Stimulated activated CD4-positive, alpha-beta T cell treated with anti-CD3 and anti-CD28 coated beads, TNF-alpha, amount 100 ng/mL, for 4 hours (primary cell): Measurements from ENCODE around the gene TBC1D17.

Experiments
- DNase-seq, 3 experiments: peaks; one replicate each; pipeline ENCODE4 v3.0.0-alpha.2; 2020; ENCODE audit warnings: low read depth in 3 of 3

The TBC1D17 gene

GRCh38 chr19:49894011-49894664 is 16.6 kb downstream of the TBC1D17 start:
- DNase-seq = no peak

- no peak for DNase-seq
Observed at GRCh38 chr19:49894879-49895565, 17.5 kb downstream of the TBC1D17 start.

- DNase-seq = no peak
Observed at GRCh38 chr19:49895566-49896297, 18.2 kb downstream of the TBC1D17 start.

- peak in 2 of 3 experiments; percentile 29 to 60 for DNase-seq
Observed at GRCh38 chr19:49896863-49897621, 19.5 kb downstream of the TBC1D17 start, which contains the start of gene IL4I1. IL4I1 (minus strand) TSS chr19:49896887; CDS start chr19:49896160, 727 bp downstream.

GRCh38 chr19:49904136-49904535 is 26.6 kb downstream of the TBC1D17 start:
- no peak for DNase-seq

- DNase-seq = no peak
Observed at GRCh38 chr19:49906879-49907564, 29.5 kb downstream of the TBC1D17 start.

GRCh38 chr19:49907745-49908446 is 30.4 kb downstream of the TBC1D17 start:
- no peak for DNase-seq

GRCh38 chr19:49908480-49909420 is 31.2 kb downstream of the TBC1D17 start:
- DNase-seq = no peak

- DNase-seq = no peak
Observed at GRCh38 chr19:49910179-49910578, 32.7 kb downstream of the TBC1D17 start.

- DNase-seq = no peak
Observed at GRCh38 chr19:49911381-49912145, 34.1 kb downstream of the TBC1D17 start.

GRCh38 chr19:49912965-49913685 is 35.6 kb downstream of the TBC1D17 start:
- DNase-seq = no peak

- no peak for DNase-seq
Observed at GRCh38 chr19:49913720-49914119, 36.2 kb downstream of the TBC1D17 start.

- no peak for DNase-seq
Observed at GRCh38 chr19:49915271-49915670, 37.8 kb downstream of the TBC1D17 start.

- DNase-seq = no peak
Observed at GRCh38 chr19:49916839-49917733, 39.6 kb downstream of the TBC1D17 start.

GRCh38 chr19:49918089-49918488 is 40.6 kb downstream of the TBC1D17 start:
- DNase-seq = no peak

GRCh38 chr19:49920624-49921363 is 43.3 kb downstream of the TBC1D17 start:
- no peak for DNase-seq
